HG03175 (cell line): Measurements from ENCODE around the gene TMPRSS9.
"Not testable (repeated sequence)": the region's sequence is repeated elsewhere in the genome, so short reads cannot be mapped to it uniquely, and the experiment has no call there.

Experiments used
- ATAC-seq: cut with Tn5 transposase; IDR thresholded peaks from one replicate; pipeline ENCODE4 v1.9.1; 2021; ENCODE audit warnings: mild to moderate bottlenecking, moderate library complexity; ENCODE audit not compliant: unreplicated experiment

Gene TMPRSS9

DNA sequence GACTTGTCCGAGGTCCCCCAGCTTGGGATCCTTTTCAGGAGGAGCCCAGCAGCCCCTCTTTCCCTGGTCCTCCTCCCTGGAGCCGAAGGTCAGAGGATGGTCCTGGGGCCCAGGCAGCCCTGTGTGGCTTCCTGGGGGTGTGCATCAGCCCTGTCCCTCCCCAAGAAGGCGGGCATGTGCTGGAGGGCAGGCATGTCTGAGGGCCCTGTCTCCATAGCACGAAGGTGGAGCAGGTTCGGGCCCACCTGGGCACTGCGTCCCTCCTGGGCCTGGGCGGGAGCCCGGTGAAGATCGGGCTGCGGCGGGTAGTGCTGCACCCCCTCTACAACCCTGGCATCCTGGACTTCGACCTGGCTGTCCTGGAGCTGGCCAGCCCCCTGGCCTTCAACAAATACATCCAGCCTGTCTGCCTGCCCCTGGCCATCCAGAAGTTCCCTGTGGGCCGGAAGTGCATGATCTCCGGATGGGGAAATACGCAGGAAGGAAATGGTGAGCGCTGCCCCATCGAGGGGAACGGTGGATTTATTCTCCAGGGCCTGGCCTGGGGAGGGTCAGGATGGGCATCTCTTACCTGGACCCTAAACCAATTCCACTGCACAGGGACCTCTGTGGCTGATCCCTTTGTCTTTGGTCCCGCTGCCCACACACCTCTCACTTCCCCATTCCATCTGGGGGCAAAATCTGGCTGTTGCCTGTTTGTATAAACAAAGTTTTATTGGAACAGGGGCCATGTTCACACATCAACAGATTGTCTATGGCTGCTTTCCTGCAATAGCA is 56.4 kb downstream of the TMPRSS9 start:
- no peak for ATAC-seq

GRCh38 chr19:2417436-2417835 is 57.4 kb downstream of the TMPRSS9 start:
- not testable (repeated sequence) for ATAC-seq

GRCh38 chr19:2417881-2418406 is 57.9 kb downstream of the TMPRSS9 start:
- no peak for ATAC-seq

- ATAC-seq = no peak
These were observed 59.7 kb downstream of the TMPRSS9 start for GRCh38 chr19:2419754-2420153.

DNA sequence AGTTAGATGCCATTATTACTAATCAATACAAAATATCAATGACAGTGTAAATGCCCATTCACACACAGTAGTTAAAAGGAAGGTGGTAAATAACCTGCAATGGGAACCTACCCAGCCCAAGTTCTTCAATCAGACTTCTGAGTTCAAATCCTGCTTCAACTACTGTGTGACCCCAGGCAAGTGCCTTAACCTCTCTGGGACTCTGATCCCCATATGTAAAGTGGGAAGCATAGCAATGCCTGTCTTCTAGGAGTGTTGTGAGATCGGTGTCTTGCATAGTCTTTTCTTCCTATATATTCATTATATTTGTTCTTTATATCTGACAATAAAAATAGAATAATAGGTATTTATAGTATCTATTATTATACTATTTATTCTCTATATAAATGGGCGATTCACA is 60.4 kb downstream of the TMPRSS9 start:
- no peak for ATAC-seq

GRCh38 chr19:2421581-2422306 is 61.7 kb downstream of the TMPRSS9 start:
- ATAC-seq = no peak

GRCh38 chr19:2423071-2423914 is 63.2 kb downstream of the TMPRSS9 start:
- ATAC-seq = no peak

GRCh38 chr19:2423915-2424685 is 64.0 kb downstream of the TMPRSS9 start:
- no peak for ATAC-seq

DNA sequence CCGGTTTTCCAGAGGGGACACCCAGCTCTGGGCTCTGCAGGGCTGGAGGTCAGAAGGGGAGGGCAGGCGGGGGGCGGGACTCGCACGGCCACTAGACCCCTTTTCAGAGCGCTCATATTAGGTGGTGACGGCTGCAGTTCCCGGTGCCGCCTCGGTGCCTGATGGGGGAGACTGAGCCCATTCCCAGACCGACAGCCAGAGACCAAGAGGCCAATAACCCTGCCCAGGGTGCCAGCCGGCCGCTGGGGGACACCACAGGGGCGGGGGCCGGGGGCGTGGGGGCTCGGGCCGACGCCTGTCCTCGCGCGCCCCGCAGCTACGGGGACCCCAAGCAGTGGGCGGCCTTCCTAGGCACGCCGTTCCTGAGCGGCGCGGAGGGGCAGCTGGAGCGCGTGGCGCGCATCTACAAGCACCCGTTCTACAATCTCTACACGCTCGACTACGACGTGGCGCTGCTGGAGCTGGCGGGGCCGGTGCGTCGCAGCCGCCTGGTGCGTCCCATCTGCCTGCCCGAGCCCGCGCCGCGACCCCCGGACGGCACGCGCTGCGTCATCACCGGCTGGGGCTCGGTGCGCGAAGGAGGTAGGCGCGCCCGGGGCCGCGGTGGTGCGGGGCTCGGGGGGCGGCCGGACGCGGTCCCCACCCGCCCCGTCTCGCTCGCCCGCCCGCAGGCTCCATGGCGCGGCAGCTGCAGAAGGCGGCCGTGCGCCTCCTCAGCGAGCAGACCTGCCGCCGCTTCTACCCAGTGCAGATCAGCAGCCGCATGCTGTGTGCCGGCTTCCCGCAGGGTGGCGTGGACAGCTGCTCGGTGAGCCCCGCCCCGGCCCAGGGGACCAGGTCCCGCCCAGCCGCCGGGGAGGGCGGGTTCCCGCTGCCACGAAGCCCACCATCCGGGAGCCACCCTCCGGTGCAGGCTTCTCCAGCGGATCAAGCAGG is 64.9 kb downstream of the TMPRSS9 start:
- ATAC-seq = no peak

DNA sequence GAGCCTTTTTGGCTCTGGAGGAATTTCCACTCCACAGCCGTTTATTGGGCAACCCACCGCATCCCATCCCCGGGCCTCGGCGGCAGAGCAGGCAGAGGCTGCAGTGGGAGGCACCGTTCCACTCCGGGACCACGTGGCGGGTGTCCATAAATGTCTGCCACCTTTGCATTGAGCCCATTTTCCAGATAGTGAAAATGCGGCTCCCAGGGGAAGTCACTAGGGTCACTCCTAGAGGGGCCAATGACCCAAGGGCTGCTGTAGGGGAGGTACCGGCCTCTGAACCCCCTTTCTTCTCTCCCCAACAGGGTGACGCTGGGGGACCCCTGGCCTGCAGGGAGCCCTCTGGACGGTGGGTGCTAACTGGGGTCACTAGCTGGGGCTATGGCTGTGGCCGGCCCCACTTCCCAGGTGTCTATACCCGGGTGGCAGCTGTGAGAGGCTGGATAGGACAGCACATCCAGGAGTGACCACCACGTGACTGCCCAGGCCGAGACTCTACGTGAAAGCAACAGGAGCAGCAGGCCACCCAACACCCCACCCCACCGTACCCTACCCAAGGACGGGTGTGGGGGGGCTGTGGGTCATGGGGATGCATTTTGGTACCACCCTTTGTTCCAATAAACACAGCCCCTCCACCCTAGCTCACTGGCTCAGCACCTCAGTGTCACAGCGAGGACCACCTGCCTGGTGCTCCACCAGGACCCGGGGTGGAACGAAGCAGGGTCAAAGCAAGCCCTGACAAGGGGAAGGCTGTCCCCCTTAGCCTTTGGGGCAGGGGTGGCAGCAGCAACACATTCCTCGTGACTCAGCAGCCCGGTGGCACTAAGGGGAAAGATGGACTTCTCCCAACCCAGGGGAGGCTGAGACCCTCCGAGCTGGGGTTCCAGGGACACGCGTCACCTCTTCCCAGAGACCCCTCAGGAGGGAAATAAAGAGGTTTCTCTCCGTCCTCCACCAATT is 65.8 kb downstream of the TMPRSS9 start:
- no peak for ATAC-seq

GRCh38 chr19:2426611-2427428 is 66.8 kb downstream of the TMPRSS9 start:
- ATAC-seq = peak; percentile 12

DNA sequence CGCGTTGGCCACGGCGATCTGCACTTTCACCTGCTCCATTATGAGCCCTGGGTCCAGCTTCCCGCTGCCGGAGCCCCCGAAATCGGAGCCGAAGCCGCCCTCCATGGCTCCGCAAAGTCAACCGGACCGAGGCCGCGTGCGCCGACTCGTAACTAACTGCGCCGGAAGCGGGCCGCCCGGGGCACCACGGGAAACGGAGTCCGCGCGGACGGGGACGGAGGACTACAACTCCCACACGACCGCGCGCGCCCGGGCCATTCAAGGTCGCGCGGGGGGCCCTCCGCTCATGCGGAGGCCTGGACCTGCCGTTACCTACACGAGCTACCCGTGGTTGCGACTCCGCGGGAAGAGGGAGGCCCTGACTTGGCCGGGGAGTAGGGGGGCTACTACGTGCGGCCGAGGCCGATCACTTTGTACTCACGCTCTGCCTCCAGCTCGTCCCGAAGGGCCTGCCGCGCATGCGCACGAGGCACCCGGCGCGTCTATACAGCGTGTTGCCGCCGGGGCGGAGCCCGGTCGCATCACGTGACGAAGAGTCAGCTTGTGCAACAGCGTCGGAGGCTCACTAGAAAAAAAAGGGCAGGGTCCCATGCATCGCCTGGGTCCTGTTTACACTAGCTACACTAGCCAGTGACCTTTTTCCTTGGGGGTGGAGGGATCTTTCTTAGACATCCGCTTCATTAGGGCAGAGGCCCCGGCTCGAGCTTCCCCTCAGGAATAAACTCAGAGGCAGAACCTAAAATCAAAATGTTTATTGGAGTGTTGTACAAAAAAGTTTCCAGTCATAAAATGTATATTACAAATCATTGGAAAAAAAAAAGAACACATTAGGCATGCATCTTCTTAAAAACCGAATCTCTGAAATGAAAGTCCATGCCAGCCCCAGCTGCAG is 67.6 kb downstream of the TMPRSS9 start, which contains the start of gene TIMM13:
TSS of gene TIMM13 (minus strand) at position 158 of the 892 bp plus-strand sequence. CDS start at position 105, 53 bp downstream.
- peak; percentile 83 for ATAC-seq

DNA sequence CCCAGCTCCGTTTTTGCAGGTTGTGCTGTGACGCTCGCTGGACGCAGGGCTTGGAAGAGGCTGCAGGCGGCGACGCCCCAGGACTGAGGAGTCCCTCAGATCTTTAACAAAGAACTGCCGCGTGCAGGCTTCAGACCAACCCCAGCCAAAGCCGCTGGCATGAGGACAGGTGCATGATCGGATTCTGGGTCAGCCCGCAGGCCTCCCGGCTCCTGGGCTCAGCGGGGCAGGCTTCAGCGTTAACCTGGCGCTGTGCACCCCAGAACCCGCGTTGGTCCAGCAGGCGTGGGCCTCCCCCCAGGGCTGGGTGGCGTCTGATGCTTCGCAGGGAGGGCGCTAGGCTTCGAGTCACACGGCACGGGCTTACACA is 68.2 kb downstream of the TMPRSS9 start:
- no peak for ATAC-seq

DNA sequence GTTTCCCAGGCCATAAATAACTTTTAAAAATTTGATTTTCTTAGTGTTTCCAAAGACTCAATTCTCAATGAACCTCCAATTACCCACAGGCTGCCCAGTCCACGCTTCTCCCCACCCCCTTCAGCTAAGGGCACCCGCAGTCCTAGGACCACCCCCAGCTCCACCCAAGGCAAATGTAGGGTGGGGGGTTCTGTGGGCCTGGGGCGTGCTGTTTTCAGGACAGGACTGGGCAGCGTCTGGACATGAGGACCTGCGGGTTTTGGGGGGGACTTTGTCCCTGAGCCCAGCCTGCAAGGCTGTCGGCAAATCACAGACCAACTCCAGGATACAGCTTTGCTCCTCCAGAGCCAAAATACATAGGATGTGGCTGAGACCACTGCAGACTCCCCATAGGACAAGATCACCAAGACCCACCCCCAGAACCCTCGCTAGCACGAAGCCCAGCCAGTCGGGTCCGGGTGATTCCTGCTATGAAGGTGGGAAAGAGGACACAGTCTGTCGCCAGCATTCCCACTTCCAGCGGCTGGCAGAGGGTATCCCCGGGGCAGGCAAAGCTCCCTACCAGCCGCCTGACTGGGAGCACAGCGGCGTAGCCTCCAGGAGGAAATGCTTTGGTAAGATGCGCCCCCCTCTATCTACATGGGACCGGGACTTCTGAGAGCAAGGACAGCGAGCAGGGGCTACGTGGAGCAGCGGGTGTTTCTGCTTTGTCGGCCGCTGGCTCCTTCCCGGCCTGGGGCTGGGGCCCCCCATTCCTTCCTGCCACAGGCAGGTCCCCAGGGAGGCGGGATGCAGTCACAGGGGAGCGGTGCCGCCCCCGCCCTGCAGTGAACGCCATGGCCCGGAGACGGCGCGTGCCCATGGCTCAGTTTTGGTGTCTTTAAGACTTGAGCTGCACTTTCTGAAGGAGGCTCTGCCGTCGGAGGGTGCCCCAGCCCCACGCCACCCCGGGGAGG is 69.0 kb downstream of the TMPRSS9 start:
- ATAC-seq = no peak

DNA sequence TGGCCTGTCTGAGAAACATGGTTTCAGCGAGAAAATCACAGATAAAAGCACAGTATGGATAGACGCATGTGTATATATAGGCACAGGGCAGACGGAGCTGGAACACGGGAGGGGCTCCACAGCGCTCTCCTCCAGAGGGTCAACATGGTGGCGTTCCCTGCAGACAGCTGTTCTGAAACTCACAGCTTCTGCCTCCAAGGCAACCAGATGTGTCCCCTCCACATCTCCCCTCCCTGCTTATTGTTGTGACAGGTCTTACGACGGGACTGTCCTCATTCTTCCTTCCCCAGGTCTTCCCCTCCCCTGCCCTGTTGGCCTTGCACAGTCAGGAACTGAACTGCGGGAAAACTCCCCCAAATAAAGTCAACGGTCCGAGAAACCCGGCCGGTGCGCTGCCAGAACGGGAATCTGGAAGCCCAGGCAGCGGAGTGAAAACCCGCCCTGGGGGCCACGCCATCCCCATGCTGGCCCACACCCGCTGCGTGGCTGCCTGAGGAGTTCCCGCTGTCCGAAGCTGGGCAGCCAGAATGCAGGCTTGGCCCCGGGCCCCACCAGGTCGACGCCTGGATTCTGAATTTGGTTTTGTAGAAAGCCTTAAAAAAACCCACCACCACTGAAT is 70.0 kb downstream of the TMPRSS9 start:
- no peak for ATAC-seq
